ENCODE results near the gene IQGAP2.

- no peak for TF ChIP-seq CTCF (conservative IDR thresholded peaks at IDR 0.05)
- TF ChIP-seq EZH2 (IDR thresholded peaks at IDR 0.05; ENCODE audit: low read depth): no peak
Observed at GRCh38 chr5:76389513-76390154, 13.5 kb upstream of the IQGAP2 start.
